HepG2 (cell line): ENCODE measurements around the gene RIMBP2. TPM values are rescaled to one million over a fixed set of nuclear protein-coding genes. Genes with fewer than 3 reads are reported as not detected.

Source experiments
- ATAC-seq: fragments of 200-7000 bp; cut with Tn5 transposase; 3 replicates; pipeline ENCODE4 v1.9.1; 2020; ENCODE audit warnings: mild to moderate bottlenecking, moderate library complexity
- BruUV-seq: library from RNA; stranded (reverse); fragments of 400-500 nt; replicated peaks from 2 replicates; lab custom pipeline; 2021; lab: Mats Ljungman, UMichigan
- CTCF ChIA-PET: fragments of 300-600 bp; formaldehyde crosslinking; extraction: SDS; loops from one replicate; lab custom pipeline; 2021; ENCODE audit warnings: low total read pairs, inconsistent platforms, low intra/inter-chr PET ratio; lab: Yijun Ruan, JAX
- POLR2A ChIA-PET: fragments of 350-600 bp; sonication (Branson Sonifier 250); formaldehyde crosslinking; loops from one replicate; lab custom pipeline; 2020; ENCODE audit warnings: antibody characterized with exemption, inconsistent platforms; lab: Yijun Ruan, JAX
- DNase-seq: peaks from one replicate; pipeline ENCODE4 v3.0.0-alpha.2; 2015; ENCODE audit warnings: low spot score
- FAIRE-seq: peaks from 3 replicates; lab custom pipeline; 2011; peaks lifted over from hg19 to GRCh38; lab: Jason Lieb, UNC
- H2AFZ ChIP-seq: one replicate; pipeline ENCODE4 v1.6.1; 2011; ENCODE audit warnings: low read length, inconsistent platforms
- H3K27ac ChIP-seq: fragments of 300-600 bp; 3 replicates; pipeline ENCODE4 v1.8.0; 2011; ENCODE audit warnings: mixed run types, mild to moderate bottlenecking, mixed read lengths, low read length, inconsistent platforms; ENCODE audit not compliant: insufficient read depth; ENCODE audit errors: extremely low read length
- H3K27me3 ChIP-seq, 2 experiments: fragments of 200-600 bp in 1 of 2; 2 replicates in 1 of 2; 3 replicates in 1 of 2; pipeline versions ENCODE4 v1.6.0 to v1.8.0; 2011; ENCODE audit warnings: low read length in 2 of 2, mild to moderate bottlenecking in 2 of 2, moderate library complexity in 2 of 2, inconsistent platforms in 1 of 2; ENCODE audit not compliant: insufficient read depth in 2 of 2, control insufficient read depth in 1 of 2
- H3K36me3 ChIP-seq, 2 experiments: fragments of 200-600 bp in 1 of 2; replicated peaks in 1 of 2; 2 replicates in 1 of 2; 3 replicates in 1 of 2; pipeline versions ENCODE4 v1.5.1 to v1.8.0; 2011; ENCODE audit warnings: low read length in 2 of 2, inconsistent platforms in 1 of 2; ENCODE audit not compliant: insufficient read depth in 2 of 2, control insufficient read depth in 1 of 2
- H3K4me1 ChIP-seq: 2 replicates; pipeline ENCODE4 v1.5.1; 2012; ENCODE audit warnings: low read length, inconsistent platforms; ENCODE audit not compliant: insufficient read depth
- H3K4me2 ChIP-seq: 2 replicates; pipeline ENCODE4 v1.6.0; 2011; ENCODE audit warnings: low read depth, low read length, inconsistent platforms
- H3K4me3 ChIP-seq, 3 experiments: fragments of 200-600 bp in 1 of 3; sonication (generic), shearing (Covaris generic) in 1 of 3; replicated peaks in 1 of 3; 2 replicates each; pipeline ENCODE4 v1.5.1; 2011 to 2016; ENCODE audit warnings: low read length in 3 of 3, inconsistent platforms in 2 of 3, low read depth in 2 of 3, mild to moderate bottlenecking in 2 of 3, control low read depth in 1 of 3, mixed read lengths in 1 of 3; ENCODE audit not compliant: insufficient read depth in 1 of 3
- H3K79me2 ChIP-seq: one replicate; pipeline ENCODE4 v1.6.1; 2011; ENCODE audit warnings: low read length, inconsistent platforms; ENCODE audit not compliant: insufficient read depth
- H3K9ac ChIP-seq: 2 replicates; pipeline ENCODE4 v1.6.0; 2011; ENCODE audit warnings: mild to moderate bottlenecking, low read depth, low read length, inconsistent platforms; ENCODE audit not compliant: insufficient read depth
- H3K9me3 ChIP-seq: 2 replicates; pipeline ENCODE4 v1.5.1; 2012; ENCODE audit warnings: mild to moderate bottlenecking, low read length
- H4K20me1 ChIP-seq: 2 replicates; pipeline ENCODE4 v1.6.0; 2011; ENCODE audit warnings: inconsistent platforms, mild to moderate bottlenecking, low read length, moderate library complexity; ENCODE audit not compliant: insufficient read depth
- ELF1 ChIP-seq: sonication (generic); formaldehyde crosslinking; IDR thresholded peaks from 2 replicates; pipeline ENCODE4 v1.4.0; 2020; ENCODE audit warnings: missing genetic modification reagents
- ELF3 ChIP-seq: IDR thresholded peaks from 2 replicates; pipeline ENCODE4 v1.6.1; 2016; ENCODE audit warnings: missing genetic modification reagents, missing compliant biosample characterization
- ETS1 ChIP-seq: sonication (generic); formaldehyde crosslinking; IDR thresholded peaks from 2 replicates; pipeline ENCODE4 v1.4.0; 2020; ENCODE audit warnings: missing genetic modification reagents
- USF2 ChIP-seq, 2 experiments: sonication (generic) in 1 of 2; formaldehyde crosslinking in 1 of 2; IDR thresholded peaks; 2 replicates each; pipeline versions ENCODE4 v1.5.1 to v1.6.1; 2011 to 2020; ENCODE audit warnings: borderline replicate concordance in 1 of 2, low read depth in 1 of 2, low read length in 1 of 2, mild to moderate bottlenecking in 1 of 2, missing genetic modification reagents in 1 of 2, moderate library complexity in 1 of 2
- ZNF317 ChIP-seq: sonication (generic); formaldehyde crosslinking; IDR thresholded peaks from 2 replicates; pipeline ENCODE4 v1.5.0; 2020; ENCODE audit warnings: mild to moderate bottlenecking, missing genetic modification reagents
- ZNF44 ChIP-seq: sonication (generic); formaldehyde crosslinking; IDR thresholded peaks from 2 replicates; pipeline ENCODE4 v1.5.1; 2020; ENCODE audit warnings: mild to moderate bottlenecking, missing genetic modification reagents
- ZNF777 ChIP-seq: sonication (generic); formaldehyde crosslinking; IDR thresholded peaks from 2 replicates; pipeline ENCODE4 v1.4.0; 2020; ENCODE audit warnings: missing genetic modification reagents
- ZNF883 ChIP-seq: sonication (generic); formaldehyde crosslinking; IDR thresholded peaks from 2 replicates; pipeline ENCODE4 v1.5.1; 2020; ENCODE audit warnings: mild to moderate bottlenecking, missing genetic modification reagents; ENCODE audit errors: not compliant biosample characterization
- WGBS: methylation state at CpG from one replicate; pipeline ENCODE4 v1.1.6; 2017; ENCODE audit warnings: low lambda C conversion rate; 5-methylcytosine and 5-hydroxymethylcytosine counted together
- in situ Hi-C: cut with HindIII; loops from 2 replicates; pipeline ENCODE4 v1.10.0; 2017; ENCODE audit warnings: low pct_unique_long_range_greater_than_20kb; ENCODE audit not compliant: extremely low pct_ligation_motif_present
- intact Hi-C: fragments of 100-400 bp; cut with micrococcal nuclease; formaldehyde crosslinking; loops from one replicate; pipeline ENCODE4 v1.10.0; 2022; ENCODE audit not compliant: unreplicated experiment
- polyA plus RNA-seq, 8 experiments: library from polyadenylated mRNA; depleted of rRNA in 3 of 8; stranded (reverse) in 7 of 8; unstranded in 1 of 8; fragments of >200 nt; fragmentation: Illumina TruSeq in 4 of 8; extraction: Trizol in 4 of 8; gene quantifications; 2 replicates each; pipeline versions ENCODE4 v1.2.1 to v1.2.3, GENCODE V29; 2011 to 2016; ENCODE audit warnings: low read depth in 4 of 8, missing spikeins in 1 of 8, mixed read lengths in 1 of 8; ENCODE audit not compliant: insufficient read depth in 1 of 8
- total RNA-seq, 5 experiments: library from RNA; depleted of rRNA; stranded (reverse); fragments of >200 nt; fragmentation: Illumina TruSeq; extraction: Trizol; gene quantifications; 2 replicates each; pipeline ENCODE4 v1.2.3, GENCODE V29; 2016; ENCODE audit warnings: low read depth in 1 of 5

RIMBP2 gene
- total and polyA plus RNA-seq, 2 of the 13 experiments (the other 11 are each of a cell fraction or from before 2014, with no cell fraction given) = 0.03 TPM; not detected in 1

GRCh38 chr12:130566446-130567155, 149.5 kb downstream of the RIMBP2 start (continued):
- TF ChIP-seq ZNF883 (no peak), USF2 (IDR thresholded peaks at IDR 0.05; ENCODE audit: low read depth, low read length) (no peak), USF2 (CRISPR knock-in tag; IDR thresholded peaks at IDR 0.05; ENCODE audit: borderline replicate concordance) (no peak), ELF1 (no peak), ZNF777 (CRISPR knock-in tag) (no peak)

- Histone ChIP-seq H3K79me2 (no peaks in the 10 kb centered on the region), H3K27ac (no peak overlapping the region), H3K4me2 (no peak overlapping the region), H3K9ac (no peak overlapping the region), H3K9me3 (peaks cover 13% of the 10 kb centered on the region), H3K36me3 (no peaks in the 10 kb centered on the region), H3K27me3 (peaks cover 1 to 8% of the 10 kb centered on the region in 2 experiments; a peak in 2 of 5 replicates), H2AFZ (no peak overlapping the region), H4K20me1 (no peaks in the 10 kb centered on the region), H3K4me3 (no peak overlapping the region), H3K4me1 (peaks cover 3% of the 10 kb centered on the region)
- FAIRE-seq (no peak), ATAC-seq (no peak), DNase-seq (no peak)
- BruUV-seq = no TSS peak
- POLR2A ChIA-PET = no interaction called here
- 0% methylated on average over 1 of the region's 1 CpG for WGBS
- TF ChIP-seq ZNF317 (CRISPR knock-in tag) (peak; percentile 94), ZNF44 (no peak), ELF3 (CRISPR knock-in tag) (no peak), ETS1 (CRISPR knock-in tag) (no peak)
- intact Hi-C loops = no loop called here
- in situ Hi-C loops = no loop called here
- CTCF ChIA-PET = no interaction called here
These were observed 150.9 kb downstream of the RIMBP2 start for GRCh38 chr12:130565189-130565588.
